IPS-11a (cell line): ENCODE measurements around the gene ATAD3B.
"Not testable (repeated sequence)": the region's sequence is repeated elsewhere in the genome, so short reads cannot be mapped to it uniquely, and the experiment has no call there.

Experiments used
- H3K4me3 ChIP-seq: one replicate; pipeline ENCODE4 v1.5.1; 2013; ENCODE audit warnings: low read depth, low read length, control low read depth

ATAD3B gene

DNA sequence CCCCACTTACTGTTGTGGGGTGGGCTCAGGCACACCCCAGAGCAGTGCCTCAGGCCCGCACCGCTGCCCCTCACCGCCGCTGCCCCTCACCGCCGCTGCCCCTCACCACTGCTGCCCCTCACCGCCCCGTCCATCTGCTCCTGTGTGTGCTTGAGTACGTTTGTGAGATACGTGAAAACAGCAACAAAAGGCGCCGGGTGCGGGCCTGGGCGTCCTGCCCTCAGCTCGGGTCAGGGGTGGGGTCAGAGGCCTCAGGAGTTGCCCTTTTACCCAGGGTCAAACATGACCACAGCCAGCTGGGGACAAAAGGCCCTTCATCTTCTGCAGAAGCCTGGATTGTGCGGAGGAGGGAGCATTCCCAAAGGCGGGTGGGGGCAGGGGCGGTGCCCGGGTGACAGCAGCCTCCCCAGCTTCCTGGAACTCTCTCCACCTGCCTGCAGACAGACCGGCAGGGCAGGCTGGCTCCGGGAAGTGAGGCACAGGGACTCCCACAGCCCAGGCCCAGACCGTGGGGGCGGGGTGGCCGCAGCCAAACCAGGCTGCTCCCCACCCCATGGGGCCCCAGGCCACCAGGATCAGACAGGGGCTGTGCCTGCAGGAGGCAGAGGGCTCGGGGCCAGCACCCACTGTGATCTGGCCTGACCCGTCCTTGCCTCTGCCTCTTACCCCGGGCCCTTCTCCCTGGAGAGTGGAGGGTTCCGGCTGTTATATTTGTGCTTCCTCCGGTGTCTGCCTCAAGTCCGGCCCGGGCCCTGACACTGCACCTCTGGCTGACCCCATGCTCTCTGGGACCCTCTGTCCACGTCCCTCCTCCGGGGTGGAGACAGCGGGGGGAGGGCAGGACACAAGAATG, 38.4 kb upstream of the ATAD3B start:
- H3K4me3 ChIP-seq, result no peak overlapping the region

DNA sequence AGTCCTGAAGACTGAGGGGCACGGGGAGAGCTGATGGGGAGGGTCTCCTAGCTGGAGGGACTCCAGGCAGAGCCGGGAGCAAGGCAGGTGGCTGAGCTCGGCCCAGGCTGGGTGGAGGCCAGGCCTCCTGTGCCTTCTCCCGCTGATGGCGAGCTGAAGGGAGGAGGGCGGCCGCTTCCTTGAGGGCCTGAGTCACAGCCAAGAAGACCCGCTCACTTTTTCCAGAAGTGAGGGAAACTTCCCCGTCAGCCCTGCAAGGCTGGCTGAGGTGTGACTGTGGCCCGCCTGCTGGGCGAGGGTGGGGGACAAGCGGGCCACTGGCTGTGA, 37.8 kb upstream of the ATAD3B start:
- no peak overlapping the region for H3K4me3 ChIP-seq

DNA sequence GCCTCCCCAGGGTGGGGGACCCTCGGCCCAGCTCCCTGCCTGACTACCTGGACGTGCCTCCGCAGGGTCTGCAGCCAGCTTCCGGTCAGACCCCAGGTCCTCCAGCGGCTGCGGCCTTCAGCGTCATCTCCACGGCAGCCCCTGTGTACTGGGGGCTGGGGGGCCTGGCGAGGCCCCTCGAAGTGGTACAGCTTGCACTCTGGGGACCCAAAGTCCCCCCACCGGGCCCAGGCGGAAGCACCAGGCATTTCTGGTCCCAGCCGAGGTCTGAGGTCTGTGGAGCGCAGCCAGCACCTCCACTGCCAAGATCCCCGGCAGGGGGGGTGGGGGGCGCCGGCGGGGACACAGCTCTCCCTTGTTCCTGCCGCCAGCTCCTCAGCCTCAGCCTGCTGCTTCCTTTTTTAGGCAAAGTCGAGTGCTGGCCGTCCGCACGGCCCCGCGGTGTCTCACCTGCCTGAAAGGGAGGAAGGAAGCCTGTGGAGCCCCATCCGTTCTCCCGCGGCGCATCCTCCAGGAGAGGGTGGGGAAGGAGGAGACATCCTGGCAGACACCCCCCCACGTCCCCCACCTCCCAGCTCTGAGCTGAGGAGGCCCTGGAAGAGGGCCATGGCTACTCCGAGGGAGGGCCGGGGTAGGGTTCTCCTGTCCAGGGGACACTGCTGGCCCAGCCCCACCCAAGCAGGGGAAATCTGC, 37.3 kb upstream of the ATAD3B start:
- H3K4me3 ChIP-seq, result no peak overlapping the region

DNA sequence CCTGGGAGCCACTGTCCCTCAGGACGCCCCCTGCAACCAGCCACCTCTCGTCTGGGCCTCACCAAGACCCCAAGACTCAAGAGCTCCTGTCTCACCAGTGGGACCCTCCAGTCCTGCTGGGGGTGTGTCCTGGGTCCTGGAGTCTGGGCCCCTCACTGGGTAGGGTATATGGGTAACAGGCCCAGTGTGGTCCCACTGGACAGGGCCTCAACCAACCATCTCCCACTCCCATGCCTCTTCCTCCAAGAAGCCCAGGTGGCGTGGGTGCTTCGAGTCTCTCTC, 36.8 kb upstream of the ATAD3B start:
- no peak overlapping the region for H3K4me3 ChIP-seq

DNA sequence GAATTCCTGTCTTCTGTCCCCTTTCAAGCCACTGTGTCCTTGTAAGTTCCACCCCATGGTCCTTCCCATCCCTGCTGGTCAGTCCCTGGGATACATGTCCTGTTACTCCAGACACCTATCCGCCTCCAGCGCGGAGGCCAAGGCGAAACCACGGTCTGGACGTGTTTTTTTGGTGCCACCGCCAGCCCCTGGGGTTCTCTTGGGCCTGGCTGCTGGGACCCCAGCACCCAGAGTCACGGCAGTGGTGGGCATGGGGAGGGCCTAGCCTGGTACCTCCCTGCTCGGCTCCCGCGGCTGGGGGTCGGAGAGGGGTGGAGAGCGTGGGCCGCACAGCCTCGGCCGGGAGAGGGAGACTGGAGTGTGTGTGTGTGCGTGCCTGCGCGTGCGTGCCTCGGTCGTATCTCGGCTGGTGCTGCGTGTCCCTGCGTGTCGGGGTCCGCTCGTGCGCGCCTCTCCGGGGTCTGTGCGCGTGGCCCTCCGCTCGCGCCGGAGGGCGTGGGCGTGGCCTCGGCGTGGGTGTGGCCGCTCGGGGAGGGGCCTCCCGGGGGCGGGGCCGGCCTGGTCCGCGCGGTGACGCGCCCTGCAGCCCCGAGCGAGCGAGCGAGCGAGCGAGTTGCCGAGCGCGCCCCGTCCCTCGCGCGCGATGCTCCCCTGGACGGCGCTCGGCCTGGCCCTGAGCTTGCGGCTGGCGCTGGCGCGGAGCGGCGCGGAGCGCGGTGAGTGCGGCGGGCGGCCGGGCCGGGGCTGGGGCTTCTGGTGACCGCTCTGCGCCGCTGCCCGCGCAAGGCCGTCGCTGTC, 36.3 kb upstream of the ATAD3B start, which contains the start of gene VWA1:
VWA1 (plus strand) TSS at position 585 of the 798 bp plus-strand sequence; CDS start at position 644, 59 bp downstream.
- H3K4me3 ChIP-seq, result peak within 1 kb of the TSS; percentile 38

DNA sequence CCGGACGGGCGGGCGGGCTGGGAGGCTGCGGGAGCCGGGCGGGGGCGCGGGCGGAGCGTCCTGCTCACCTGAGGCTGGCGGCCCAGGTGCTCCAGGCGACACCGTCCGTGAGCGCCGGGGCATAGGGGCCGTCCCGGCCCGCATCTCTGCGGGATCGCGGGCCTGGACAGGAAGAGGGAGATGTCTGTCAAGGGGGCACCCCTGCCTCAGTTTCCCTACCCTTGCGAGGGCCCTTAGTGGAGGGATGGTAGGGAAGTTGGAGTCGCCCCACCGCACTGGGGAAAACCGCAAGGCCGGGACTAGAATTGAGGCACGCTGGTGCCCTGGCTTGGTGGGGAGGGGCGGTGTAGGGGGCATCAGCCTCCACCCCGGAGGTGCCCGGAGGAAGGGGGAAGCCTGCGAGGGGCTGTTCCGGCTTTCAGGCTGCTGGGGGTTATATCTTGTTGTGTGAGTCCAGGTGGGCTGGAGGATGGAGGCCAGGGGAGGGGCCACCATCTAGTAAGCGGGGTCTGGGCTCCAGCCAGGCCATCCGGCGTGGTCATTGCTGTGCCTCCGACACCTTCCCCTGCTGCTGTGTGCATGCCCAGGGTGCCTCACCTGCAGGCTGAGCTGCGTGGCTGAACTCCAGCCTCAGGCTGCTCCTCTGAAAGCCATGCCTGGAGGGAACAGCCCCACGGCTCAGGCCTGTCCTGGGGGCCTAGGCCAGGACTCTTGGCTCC, 35.5 kb upstream of the ATAD3B start:
- peak overlapping the region; percentile 38 for H3K4me3 ChIP-seq

DNA sequence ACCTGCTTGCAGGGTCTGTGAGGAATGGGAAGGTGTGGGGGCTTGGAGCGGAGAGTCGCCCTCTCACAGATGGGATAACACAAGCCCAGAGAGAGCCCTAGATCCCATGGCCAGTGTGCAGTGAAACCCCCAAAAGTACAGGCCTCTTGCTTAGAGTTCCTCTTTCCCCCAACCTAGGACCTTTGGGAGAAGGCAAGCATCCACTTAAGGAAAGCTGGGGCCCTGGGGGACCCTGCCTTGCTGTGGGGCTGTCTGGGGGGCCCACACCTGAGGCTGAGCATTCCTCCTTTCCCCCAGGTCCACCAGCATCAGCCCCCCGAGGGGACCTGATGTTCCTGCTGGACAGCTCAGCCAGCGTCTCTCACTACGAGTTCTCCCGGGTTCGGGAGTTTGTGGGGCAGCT, 34.9 kb upstream of the ATAD3B start:
- peak overlapping the region; percentile 38 for H3K4me3 ChIP-seq

DNA sequence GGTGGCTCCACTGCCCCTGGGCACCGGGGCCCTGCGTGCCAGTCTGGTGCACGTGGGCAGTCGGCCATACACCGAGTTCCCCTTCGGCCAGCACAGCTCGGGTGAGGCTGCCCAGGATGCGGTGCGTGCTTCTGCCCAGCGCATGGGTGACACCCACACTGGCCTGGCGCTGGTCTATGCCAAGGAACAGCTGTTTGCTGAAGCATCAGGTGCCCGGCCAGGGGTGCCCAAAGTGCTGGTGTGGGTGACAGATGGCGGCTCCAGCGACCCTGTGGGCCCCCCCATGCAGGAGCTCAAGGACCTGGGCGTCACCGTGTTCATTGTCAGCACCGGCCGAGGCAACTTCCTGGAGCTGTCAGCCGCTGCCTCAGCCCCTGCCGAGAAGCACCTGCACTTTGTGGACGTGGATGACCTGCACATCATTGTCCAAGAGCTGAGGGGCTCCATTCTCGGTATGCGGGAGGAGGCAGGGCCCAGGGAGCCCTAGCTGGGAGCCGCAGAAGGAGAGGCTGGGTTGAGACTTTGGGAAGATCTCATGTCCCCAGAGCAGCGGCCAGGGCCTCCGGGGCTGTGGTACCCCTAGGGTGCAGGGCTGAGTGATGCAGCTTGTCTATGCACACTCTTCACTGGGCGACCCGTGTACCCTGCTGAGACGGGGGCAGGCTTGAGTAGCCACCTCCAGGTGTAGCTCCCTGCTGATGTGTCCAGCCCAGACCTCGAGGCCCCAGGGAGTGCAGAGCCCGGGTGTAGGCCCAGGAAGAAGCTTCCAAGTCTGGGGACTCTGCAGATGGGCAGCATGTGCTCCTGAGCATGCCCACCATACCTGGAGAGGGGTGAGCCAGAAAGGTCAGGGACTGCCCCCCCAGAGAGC, 34.3 kb upstream of the ATAD3B start:
- no peak overlapping the region for H3K4me3 ChIP-seq

DNA sequence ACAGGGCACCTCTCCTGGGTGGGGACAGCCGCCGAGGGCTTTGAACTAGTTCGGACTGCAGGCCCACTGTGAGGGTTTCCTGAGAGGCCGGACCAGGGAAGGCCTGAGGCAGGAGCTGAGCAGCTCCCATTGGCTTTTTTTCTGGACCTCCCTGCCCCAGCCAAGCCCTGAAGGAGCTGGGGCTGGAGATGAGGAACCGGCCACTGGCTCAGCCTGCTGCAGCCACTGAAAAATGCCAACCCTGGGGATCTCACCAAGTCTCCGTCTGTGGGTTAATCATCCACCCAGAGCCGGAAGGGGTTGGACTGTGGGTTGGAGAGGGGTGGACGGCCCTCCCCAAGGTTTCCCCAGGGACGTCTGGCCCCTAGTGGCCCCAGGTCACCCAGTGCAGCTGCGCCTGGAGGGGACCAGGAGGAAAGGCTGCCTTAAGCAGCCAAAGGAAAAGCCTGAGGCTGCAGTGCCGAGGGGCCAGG, 33.6 kb upstream of the ATAD3B start:
- H3K4me3 ChIP-seq, result no peak overlapping the region

DNA sequence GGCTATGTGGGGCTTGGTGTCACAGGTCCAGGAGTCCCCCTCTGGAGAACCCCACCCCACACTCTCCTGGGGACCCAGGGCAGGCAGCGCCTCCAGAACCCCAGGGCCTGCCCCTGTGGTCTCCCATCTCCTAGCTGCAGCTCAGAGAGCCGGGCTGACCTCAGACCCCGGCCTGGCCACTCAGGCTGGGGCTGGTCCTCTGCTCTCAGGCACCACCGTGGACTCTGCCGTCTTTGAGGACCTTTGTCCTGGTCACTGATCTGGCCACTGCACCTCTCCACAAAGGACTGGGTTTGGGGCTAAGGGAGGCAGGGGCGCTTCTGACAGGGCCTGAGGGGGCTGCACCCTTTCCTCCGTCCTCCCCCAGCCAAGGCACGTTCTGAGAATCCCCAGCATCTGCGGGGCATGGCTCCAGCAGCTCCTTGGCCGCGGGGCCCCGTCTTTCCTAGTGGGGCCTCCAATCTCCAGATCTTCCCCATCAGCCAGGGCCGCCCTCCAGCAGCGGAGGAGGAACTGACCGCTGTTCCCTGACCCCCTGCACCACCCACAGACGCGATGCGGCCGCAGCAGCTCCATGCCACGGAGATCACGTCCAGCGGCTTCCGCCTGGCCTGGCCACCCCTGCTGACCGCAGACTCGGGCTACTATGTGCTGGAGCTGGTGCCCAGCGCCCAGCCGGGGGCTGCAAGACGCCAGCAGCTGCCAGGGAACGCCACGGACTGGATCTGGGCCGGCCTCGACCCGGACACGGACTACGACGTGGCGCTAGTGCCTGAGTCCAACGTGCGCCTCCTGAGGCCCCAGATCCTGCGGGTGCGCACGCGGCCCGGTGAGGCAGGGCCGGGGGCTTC, 32.8 kb upstream of the ATAD3B start:
- H3K4me3 ChIP-seq, result no peak overlapping the region

DNA sequence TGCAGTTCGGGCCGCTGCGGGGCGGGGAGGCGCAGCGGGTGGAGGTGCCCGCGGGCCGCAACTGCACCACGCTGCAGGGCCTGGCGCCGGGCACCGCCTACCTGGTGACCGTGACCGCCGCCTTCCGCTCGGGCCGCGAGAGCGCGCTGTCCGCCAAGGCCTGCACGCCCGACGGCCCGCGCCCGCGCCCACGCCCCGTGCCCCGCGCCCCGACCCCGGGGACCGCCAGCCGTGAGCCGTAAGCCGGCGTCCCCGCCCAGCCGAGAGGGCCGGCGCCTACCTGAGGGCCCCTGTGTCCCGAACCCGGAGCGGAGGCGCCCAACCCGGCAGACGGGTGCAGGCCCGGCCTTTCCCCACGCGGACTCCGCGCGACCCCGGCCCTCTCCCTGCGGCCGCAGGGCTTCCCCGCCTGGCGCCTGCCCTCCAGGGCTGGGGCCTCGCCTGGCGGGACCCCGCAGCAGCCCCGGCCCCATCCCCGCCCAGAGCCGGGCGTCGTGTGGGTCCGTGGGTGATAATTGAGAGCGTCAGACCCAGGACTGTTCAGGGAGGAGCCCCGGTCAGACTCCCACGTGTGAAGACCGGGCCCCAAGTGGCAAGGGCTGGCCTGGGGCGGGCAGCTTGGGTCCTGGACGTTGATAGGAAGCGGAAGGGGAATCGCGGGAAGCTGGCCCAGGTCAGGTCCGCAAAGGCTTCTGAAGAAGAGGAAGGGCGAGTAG, 31.9 kb upstream of the ATAD3B start:
- H3K4me3 ChIP-seq, result no peak overlapping the region

DNA sequence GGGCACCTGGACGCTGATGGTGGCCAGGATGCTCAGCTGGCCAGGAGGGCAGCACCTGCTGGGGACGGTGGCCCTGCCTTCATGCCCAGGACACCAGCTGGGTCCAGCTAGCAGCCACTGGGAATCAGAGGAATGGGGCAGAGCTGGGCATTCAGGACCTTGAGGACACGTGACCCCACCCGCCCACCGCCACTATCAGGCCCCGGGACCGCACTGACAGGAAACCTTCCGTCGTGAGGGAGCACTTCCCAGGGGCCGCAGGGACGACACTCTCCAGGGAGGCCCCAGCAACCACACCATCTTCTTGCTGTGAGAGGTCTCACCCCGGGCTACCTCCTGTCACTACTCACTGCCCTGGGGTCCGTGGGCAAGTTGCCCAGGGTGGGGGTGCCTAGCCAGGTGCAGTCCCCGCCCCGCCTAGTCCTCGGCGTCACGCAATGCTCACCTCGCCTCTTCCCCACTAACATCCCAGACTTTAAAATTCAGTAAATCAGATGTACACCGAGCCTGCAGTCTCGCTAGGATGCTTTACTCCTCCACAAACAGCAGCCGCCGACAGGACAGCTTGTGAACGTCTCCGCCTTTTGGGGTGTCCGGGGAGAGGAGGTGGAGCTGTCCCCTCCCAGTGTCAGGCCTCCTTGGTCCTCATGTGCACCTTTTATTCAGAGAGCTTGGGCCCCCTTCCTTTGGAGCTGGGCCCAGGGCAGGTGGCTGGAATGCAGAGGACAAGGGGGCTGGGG, 31.1 kb upstream of the ATAD3B start:
- H3K4me3 ChIP-seq, result no peak overlapping the region

DNA sequence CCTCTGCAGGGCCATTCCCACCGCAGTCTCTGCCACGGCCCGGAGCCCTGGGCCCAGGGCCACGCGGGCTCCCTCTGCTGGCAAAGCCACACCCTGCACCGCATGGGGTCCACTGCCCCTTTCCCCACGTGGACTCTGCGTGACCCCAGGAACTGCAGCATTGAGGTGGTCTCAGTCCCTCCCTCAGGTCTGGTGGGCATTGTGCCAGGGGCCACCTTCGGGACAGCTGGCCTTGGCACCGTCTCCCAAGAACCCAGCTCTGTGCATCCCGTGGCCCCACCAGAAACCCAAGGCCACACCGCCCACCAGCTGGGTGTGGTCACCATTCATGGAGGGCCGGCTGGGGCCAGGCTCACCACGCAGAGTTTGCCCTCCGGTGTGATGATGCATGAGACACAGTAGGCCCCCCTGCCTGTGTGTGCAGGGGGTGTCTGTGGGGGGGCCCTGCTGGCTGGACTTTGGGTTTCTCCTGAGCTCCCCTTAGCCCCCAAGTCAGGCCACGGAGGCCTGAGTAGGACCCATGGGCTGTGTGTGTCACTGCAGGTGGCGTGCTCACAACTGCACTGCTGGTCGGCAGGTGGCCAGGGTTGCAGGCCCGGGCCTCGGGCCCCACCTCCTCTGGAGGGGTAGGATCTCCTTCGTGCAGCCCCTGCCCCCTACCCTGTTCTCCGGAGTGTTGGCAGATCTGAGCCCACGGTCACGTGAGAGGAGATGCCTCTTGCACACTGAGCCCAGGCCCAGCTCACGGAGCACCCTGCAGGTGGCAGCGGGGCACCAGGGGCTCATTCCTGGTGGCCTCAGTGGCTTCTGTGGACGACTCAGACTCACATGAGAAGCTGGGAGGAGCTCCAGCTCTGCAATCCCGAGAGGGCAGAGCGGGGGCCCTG, 30.3 kb upstream of the ATAD3B start:
- H3K4me3 ChIP-seq, result no peak overlapping the region

DNA sequence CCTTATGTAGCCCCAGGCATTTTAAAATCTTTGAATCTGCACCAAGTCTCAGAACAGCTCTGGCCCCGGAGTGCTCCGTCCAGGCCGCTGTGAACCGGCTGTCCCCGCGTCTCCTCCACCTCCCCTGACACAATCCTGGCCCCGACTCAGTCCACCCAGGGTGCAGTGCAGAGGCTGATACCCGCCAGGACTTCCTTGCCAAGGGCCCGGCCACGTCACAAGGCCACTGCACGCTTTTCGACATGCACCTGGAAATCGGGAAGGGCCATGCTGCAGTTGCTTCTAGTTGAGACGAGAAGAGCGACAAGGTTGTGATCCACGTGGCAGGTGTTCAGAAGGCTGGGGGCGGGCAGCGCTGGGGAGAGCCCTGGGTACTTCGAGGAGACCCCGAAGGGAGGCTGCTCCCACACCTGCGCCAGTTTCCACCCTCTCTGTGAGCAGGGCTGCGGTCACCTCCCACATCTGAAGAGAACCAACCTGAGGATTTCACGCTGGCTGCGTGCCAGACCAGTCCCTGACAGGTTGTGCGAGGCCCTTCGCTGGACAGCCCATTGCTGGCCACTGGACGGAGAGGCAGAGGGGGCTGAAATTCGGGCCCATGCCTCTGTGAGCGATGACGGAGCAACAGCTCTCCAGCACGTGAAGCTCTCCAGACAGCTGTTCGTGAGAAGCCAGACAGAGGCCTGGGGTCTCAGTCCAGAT, 29.3 kb upstream of the ATAD3B start:
- H3K4me3 ChIP-seq, result no peak overlapping the region

DNA sequence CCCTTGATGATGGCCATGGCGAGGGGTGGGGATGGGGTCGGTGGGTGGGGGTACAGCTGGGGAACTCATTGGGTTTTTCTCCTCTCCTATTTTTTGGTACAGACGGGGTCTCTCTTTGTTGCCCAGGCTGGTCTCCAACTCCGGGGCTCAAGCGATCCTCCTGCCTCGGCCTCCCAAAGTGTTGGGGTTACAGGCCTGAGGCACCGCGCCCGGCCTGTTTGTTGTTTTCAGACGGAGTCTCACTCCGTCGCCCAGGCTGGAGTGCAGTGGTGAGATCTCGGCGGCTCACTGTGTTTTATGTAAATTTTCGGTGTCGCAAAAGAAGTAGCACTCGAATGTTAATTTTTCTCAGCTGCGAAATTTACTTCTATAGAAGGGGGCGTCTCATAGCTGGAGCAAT, 24.9 kb upstream of the ATAD3B start:
- H3K4me3 ChIP-seq, result not testable (repeated sequence)

DNA sequence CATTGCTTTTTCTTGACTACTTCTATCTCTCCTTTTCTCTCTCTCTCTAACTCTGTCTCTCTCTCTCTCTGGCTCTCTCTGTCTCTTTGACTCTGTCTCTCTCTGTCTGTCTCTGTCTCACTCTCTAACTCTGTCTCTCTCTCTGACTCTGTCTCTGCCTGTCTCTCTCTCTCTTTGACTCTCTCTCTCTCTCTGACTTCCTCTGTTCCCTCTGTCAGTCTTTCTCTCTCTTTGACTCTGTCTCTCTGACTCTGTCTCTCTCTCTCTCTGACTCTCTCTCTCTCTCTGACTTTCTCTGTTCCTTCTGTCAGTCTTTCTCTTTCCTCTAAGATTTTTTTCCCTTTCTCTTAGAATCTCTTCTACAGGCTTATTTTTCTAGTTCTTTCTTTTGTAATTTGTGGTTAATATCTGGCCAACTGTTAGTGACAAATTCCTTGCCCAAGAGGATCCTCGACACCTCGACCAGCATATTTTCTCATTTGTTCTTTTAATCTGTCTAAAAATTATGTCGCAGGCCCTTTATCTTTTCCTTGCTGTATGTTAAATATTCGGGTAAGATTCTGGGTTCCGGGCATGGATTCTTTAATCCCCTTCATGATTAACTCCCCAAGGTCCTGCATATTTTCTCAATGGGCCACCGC, 22.3 kb upstream of the ATAD3B start, which contains the start of gene ATAD3C:
ATAD3C (plus strand) TSS at position 591 of the 641 bp plus-strand sequence. CDS start 995 bp downstream, outside the sequence.
- H3K4me3 ChIP-seq, result no peak within 1 kb of the TSS
